SK-N-SH (cell line): Measurements from ENCODE around the gene STYXL1. TPM values are rescaled to one million over a fixed set of nuclear protein-coding genes. Genes with fewer than 3 reads are reported as not detected.
"Not testable (repeated sequence)": the region's sequence is repeated elsewhere in the genome, so short reads cannot be mapped to it uniquely, and the experiment has no call there.

ENCODE experiments used
- CTCF ChIA-PET: fragments of 300-600, 350-600 bp; formaldehyde crosslinking; extraction: SDS; loops from one replicate; lab custom pipeline; 2021; lab: Yijun Ruan, JAX
- POLR2A ChIA-PET: fragments of 350-600 bp; sonication (Branson Sonifier 250); formaldehyde crosslinking; extraction: SDS; loops from one replicate; lab custom pipeline; 2020; ENCODE audit warnings: antibody characterized with exemption, inconsistent platforms; lab: Yijun Ruan, JAX
- DNase-seq: peaks from one replicate; pipeline ENCODE4 v3.0.0; 2012
- H2AFZ ChIP-seq: fragments of 200-600 bp; sonication (generic); 2 replicates; pipeline ENCODE4 v1.8.1; 2016; ENCODE audit warnings: antibody characterized with exemption, mild to moderate bottlenecking, low read depth
- H3F3A ChIP-seq: fragments of 200-600 bp; sonication (generic); replicated peaks from 2 replicates; pipeline ENCODE3; 2016; ENCODE audit warnings: antibody characterized with exemption, mild to moderate bottlenecking; ENCODE audit not compliant: insufficient read depth
- H3K27ac ChIP-seq, 2 experiments: fragments of 200-500 bp in 1 of 2; fragments of 200-600 bp in 1 of 2; sonication (Bioruptor generic) in 1 of 2; sonication (generic), shearing (Covaris generic) in 1 of 2; 2 replicates each; pipeline versions ENCODE4 v1.5.1 to v1.6.1; 2014 to 2016; ENCODE audit warnings: low read depth in 2 of 2, inconsistent platforms in 1 of 2, low read length in 1 of 2, mild to moderate bottlenecking in 1 of 2, mixed read lengths in 1 of 2
- H3K27me3 ChIP-seq: fragments of 200-600 bp; sonication (generic), shearing (Covaris generic); 2 replicates; pipeline ENCODE4 v1.6.1; 2016; ENCODE audit warnings: mixed run types; ENCODE audit not compliant: insufficient read depth
- H3K36me3 ChIP-seq, 2 experiments: fragments of 200-500 bp in 1 of 2; fragments of 200-600 bp in 1 of 2; sonication (Bioruptor generic) in 1 of 2; sonication (generic) in 1 of 2; replicated peaks in 1 of 2; 2 replicates each; pipeline versions ENCODE3 to v1.5.1; 2014 to 2016; ENCODE audit warnings: low read length in 1 of 2, mild to moderate bottlenecking in 1 of 2; ENCODE audit not compliant: insufficient read depth in 2 of 2, control insufficient read depth in 1 of 2
- H3K4me1 ChIP-seq, 2 experiments: fragments of 200-500 bp in 1 of 2; fragments of 200-600 bp in 1 of 2; sonication (Bioruptor generic) in 1 of 2; sonication (generic), shearing (Covaris generic) in 1 of 2; 2 replicates each; pipeline versions ENCODE4 v1.5.1 to v1.6.1; 2014 to 2016; ENCODE audit warnings: low read depth in 1 of 2, low read length in 1 of 2, mixed run types in 1 of 2; ENCODE audit not compliant: insufficient read depth in 2 of 2, control insufficient read depth in 1 of 2
- H3K4me2 ChIP-seq: fragments of 200-600 bp; sonication (generic), shearing (Covaris generic); 2 replicates; pipeline ENCODE4 v1.6.1; 2017; ENCODE audit warnings: mixed run types
- H3K4me3 ChIP-seq, 2 experiments: fragments of 200-500 bp in 1 of 2; fragments of 200-600 bp in 1 of 2; sonication (Bioruptor generic) in 1 of 2; sonication (generic), shearing (Covaris generic) in 1 of 2; 2 replicates each; pipeline versions ENCODE4 v1.5.1 to v1.8.1; 2014 to 2016; ENCODE audit warnings: low read depth in 2 of 2, inconsistent platforms in 1 of 2, low read length in 1 of 2, mild to moderate bottlenecking in 1 of 2, mixed read lengths in 1 of 2, moderate library complexity in 1 of 2
- H3K79me2 ChIP-seq: fragments of 200-600 bp; sonication (generic); 2 replicates; pipeline ENCODE4 v1.8.1; 2017; ENCODE audit warnings: mild to moderate bottlenecking; ENCODE audit not compliant: insufficient read depth
- H3K9ac ChIP-seq: fragments of 200-600 bp; sonication (generic); 2 replicates; pipeline ENCODE4 v1.6.1; 2017; ENCODE audit warnings: mixed run types
- H3K9me2 ChIP-seq: fragments of 200-600 bp; sonication (generic); 2 replicates; pipeline ENCODE4 v1.6.1; 2017; ENCODE audit warnings: mixed run types
- H3K9me3 ChIP-seq: fragments of 200-600 bp; sonication (generic); 2 replicates; pipeline ENCODE4 v1.6.1; 2017; ENCODE audit warnings: mixed run types, mild to moderate bottlenecking, moderate library complexity
- H4K20me1 ChIP-seq: fragments of 200-600 bp; sonication (generic); 2 replicates; pipeline ENCODE4 v1.6.1; 2017; ENCODE audit warnings: mild to moderate bottlenecking, mixed run types; ENCODE audit not compliant: insufficient read depth
- CHD2 ChIP-seq: fragments of 150-350 bp; IDR thresholded peaks from 2 replicates; pipeline ENCODE4 v1.6.1; 2018; ENCODE audit warnings: low read length; ENCODE audit not compliant: partially characterized antibody
- CTCF ChIP-seq: fragments of 200-600 bp; sonication (generic); IDR thresholded peaks from 2 replicates; pipeline ENCODE4 v1.6.1; 2017; ENCODE audit warnings: antibody characterized with exemption, mild to moderate bottlenecking, moderate library complexity
- GABPA ChIP-seq: IDR thresholded peaks from 2 replicates; pipeline ENCODE4 v1.4.0; 2012; ENCODE audit warnings: low read depth, mild to moderate bottlenecking
- GATA2 ChIP-seq: sonication (generic); formaldehyde crosslinking; IDR thresholded peaks from 2 replicates; pipeline ENCODE4 v1.5.0; 2020; ENCODE audit warnings: mild to moderate bottlenecking, missing genetic modification reagents
- JUND ChIP-seq: IDR thresholded peaks from 2 replicates; pipeline ENCODE4 v1.4.0; 2012
- MAX ChIP-seq: IDR thresholded peaks from 2 replicates; pipeline ENCODE4 v1.4.0; 2012; ENCODE audit warnings: low read depth
- MEF2A ChIP-seq: IDR thresholded peaks from 2 replicates; pipeline ENCODE4 v1.4.0; 2012; ENCODE audit warnings: low read depth, borderline replicate concordance
- NRF1 ChIP-seq: IDR thresholded peaks from 2 replicates; pipeline ENCODE4 v1.6.1; 2012; ENCODE audit warnings: low read depth, mild to moderate bottlenecking, low read length
- PBX3 ChIP-seq: IDR thresholded peaks from 2 replicates; pipeline ENCODE4; 2012
- RAD21 ChIP-seq: IDR thresholded peaks from 2 replicates; pipeline ENCODE4 v1.6.1; 2012; ENCODE audit warnings: mild to moderate bottlenecking, low read length
- RXRA ChIP-seq: IDR thresholded peaks from 2 replicates; pipeline ENCODE4 v1.4.0; 2012; ENCODE audit warnings: low read depth, mild to moderate bottlenecking, borderline replicate concordance
- SMC3 ChIP-seq: IDR thresholded peaks from 2 replicates; pipeline ENCODE4 v1.6.1; 2012; ENCODE audit warnings: low read depth, low read length, improper control_type of control experiment
- TEAD4 ChIP-seq: IDR thresholded peaks from 2 replicates; pipeline ENCODE4 v1.4.0; 2012; ENCODE audit warnings: mild to moderate bottlenecking, borderline replicate concordance; ENCODE audit not compliant: insufficient read depth
- WGBS: methylation state at CpG from one replicate; pipeline ENCODE4 v1.1.6; 2017; ENCODE audit warnings: low lambda C conversion rate; 5-methylcytosine and 5-hydroxymethylcytosine counted together
- polyA plus RNA-seq, 3 experiments: library from polyadenylated mRNA; depleted of rRNA; stranded (reverse); fragments of >200 nt; gene quantifications; 2 replicates each; pipeline ENCODE4 v1.2.3, GENCODE V29; 2012
- TF ChIP-seq, protein P1 (sequence below): IDR thresholded peaks from 2 replicates; pipeline ENCODE4 v1.6.1; 2012; ENCODE audit warnings: mild to moderate bottlenecking, low read depth, low read length, moderate library complexity

The STYXL1 gene
- polyA plus RNA-seq, 1 of the 3 experiments (the other 2 are of a cell fraction), result 86.6 TPM

- TF ChIP-seq TEAD4 (no peak), RXRA (no peak), GATA2 (CRISPR knock-in tag) (no peak), MEF2A (no peak), CHD2 (no peak), JUND (no peak), SMC3 (no peak)
- TF ChIP-seq, all 33 proteins: peak for 0
Measured at GRCh38 chr7:76022026-76022780, 25.6 kb downstream of the STYXL1 start (continued).

- Histone ChIP-seq H3F3A (peaks cover 4% of the 10 kb centered on the region), H2AFZ (no peak overlapping the region), H3K79me2 (no peaks in the 10 kb centered on the region), H3K4me3 (no peak overlapping the region), H3K9ac (no peak overlapping the region), H3K27me3 (no peaks in the 10 kb centered on the region), H3K9me2 (no peaks in the 10 kb centered on the region), H3K4me2 (no peak overlapping the region), H3K9me3 (no peaks in the 10 kb centered on the region), H3K27ac (no peak overlapping the region), H4K20me1 (no peaks in the 10 kb centered on the region), H3K36me3 (peaks cover 15 to 39% of the 10 kb centered on the region in 2 experiments), H3K4me1 (no peaks in the 10 kb centered on the region)
- CTCF ChIA-PET, result interaction anchor here (0.6 to 13.3 kb wide), 61 partner anchors 10 to 381 kb away, joined by 3 to 305 read pairs (median 4); partner anchors contain the start of genes MDH2, POR, RHBDD2 and STYXL1
- peak; percentile 85 for DNase-seq
- WGBS, result 38% methylated on average over 6 of the region's 6 CpGs
- POLR2A ChIA-PET, result interaction anchor here (0.7 to 1.7 kb wide), 6 partner anchors 20 to 156 kb away, joined by 3 to 13 read pairs (median 4); partner anchors contain the start of gene POR
- TF ChIP-seq GABPA (no peak), CTCF (peak; percentile 99), SMC3 (peak; percentile 94), TEAD4 (no peak), NRF1 (no peak), GATA2 (CRISPR knock-in tag) (no peak), RAD21 (peak; percentile 99), RXRA (no peak), MAX (no peak), PBX3 (no peak), MEF2A (no peak)
- TF ChIP-seq, protein P1, sequence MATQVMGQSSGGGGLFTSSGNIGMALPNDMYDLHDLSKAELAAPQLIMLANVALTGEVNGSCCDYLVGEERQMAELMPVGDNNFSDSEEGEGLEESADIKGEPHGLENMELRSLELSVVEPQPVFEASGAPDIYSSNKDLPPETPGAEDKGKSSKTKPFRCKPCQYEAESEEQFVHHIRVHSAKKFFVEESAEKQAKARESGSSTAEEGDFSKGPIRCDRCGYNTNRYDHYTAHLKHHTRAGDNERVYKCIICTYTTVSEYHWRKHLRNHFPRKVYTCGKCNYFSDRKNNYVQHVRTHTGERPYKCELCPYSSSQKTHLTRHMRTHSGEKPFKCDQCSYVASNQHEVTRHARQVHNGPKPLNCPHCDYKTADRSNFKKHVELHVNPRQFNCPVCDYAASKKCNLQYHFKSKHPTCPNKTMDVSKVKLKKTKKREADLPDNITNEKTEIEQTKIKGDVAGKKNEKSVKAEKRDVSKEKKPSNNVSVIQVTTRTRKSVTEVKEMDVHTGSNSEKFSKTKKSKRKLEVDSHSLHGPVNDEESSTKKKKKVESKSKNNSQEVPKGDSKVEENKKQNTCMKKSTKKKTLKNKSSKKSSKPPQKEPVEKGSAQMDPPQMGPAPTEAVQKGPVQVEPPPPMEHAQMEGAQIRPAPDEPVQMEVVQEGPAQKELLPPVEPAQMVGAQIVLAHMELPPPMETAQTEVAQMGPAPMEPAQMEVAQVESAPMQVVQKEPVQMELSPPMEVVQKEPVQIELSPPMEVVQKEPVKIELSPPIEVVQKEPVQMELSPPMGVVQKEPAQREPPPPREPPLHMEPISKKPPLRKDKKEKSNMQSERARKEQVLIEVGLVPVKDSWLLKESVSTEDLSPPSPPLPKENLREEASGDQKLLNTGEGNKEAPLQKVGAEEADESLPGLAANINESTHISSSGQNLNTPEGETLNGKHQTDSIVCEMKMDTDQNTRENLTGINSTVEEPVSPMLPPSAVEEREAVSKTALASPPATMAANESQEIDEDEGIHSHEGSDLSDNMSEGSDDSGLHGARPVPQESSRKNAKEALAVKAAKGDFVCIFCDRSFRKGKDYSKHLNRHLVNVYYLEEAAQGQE, result no peak
Measured at GRCh38 chr7:76020031-76020714, 27.6 kb downstream of the STYXL1 start.

DNA sequence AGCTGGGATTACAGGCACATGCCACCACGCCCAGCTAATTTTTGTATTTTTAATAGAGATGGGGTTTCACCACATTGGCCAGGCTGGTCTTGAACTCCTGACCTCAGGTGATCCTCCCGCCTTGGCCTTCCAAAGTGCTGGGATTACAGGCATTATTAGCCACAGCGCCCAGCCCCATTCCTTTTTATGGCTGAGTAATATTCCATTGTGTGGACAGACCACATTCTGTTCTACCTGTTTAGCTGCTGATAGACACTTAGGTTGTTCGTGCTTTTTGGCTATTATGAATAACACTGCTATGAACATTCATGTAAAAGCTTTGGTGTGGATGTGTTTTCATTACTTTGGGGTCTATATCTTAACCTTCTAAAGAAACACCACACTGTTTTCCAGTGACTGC is 29.3 kb downstream of the STYXL1 start:
- peaks cover 15 to 32% of the 10 kb centered on the region in 2 experiments for H3K36me3 ChIP-seq
- WGBS, result 95% methylated on average over 4 of the region's 4 CpGs
- not testable (repeated sequence) for DNase-seq, H2AFZ ChIP-seq, H3K79me2 ChIP-seq, H3K9me2 ChIP-seq, H3F3A ChIP-seq, H4K20me1 ChIP-seq, H3K27me3 ChIP-seq, H3K4me2 ChIP-seq, H3K9me3 ChIP-seq, H3K9ac ChIP-seq, H3K27ac ChIP-seq, H3K4me3 ChIP-seq, H3K4me1 ChIP-seq
- POLR2A ChIA-PET, result interaction anchor here (0.6 kb wide), 1 partner anchor 132 kb away, joined by 3 read pairs; no protein-coding TSS in a partner anchor
- CTCF ChIA-PET, result interaction anchor here (0.8 to 13.3 kb wide), 4 partner anchors 13 to 151 kb away, joined by 3 to 305 read pairs (median 42); no protein-coding TSS in a partner anchor
